K562 (cell line): ENCODE measurements around the gene ZKSCAN1. TPM values are rescaled to one million over a fixed set of nuclear protein-coding genes. Genes with fewer than 3 reads are reported as not detected.

ENCODE experiments used
- C11orf30 ChIP-seq: fragments of 450-650 bp; IDR thresholded peaks from 2 replicates; pipeline ENCODE4 v1.6.1; 2016; ENCODE audit warnings: low read depth, mild to moderate bottlenecking
- ESRRA ChIP-seq: fragments of 450-650 bp; IDR thresholded peaks from 2 replicates; pipeline ENCODE4 v1.6.1; 2014; ENCODE audit warnings: low read depth, mild to moderate bottlenecking, moderate library complexity, borderline replicate concordance
- FOXK2 ChIP-seq, 2 experiments: fragments of 450-650 bp; IDR thresholded peaks in 1 of 2; conservative IDR thresholded peaks in 1 of 2; 2 replicates each; pipeline ENCODE4 v1.6.1; 2016; ENCODE audit warnings: low read depth in 2 of 2, mild to moderate bottlenecking in 1 of 2
- HNRNPLL ChIP-seq: fragments of 200-400 bp; formaldehyde crosslinking; IDR thresholded peaks from 2 replicates; pipeline ENCODE4 v1.6.1; 2017; ENCODE audit warnings: low read length, low read depth, mild to moderate bottlenecking; ENCODE audit not compliant: poor library complexity, severe bottlenecking
- NCOR1 ChIP-seq: fragments of 450-650 bp; IDR thresholded peaks from 2 replicates; pipeline ENCODE4 v1.6.1; 2016; ENCODE audit warnings: mild to moderate bottlenecking, moderate library complexity
- PATZ1 ChIP-seq: fragments of 250-450 bp; sonication (Bioruptor Pico); IDR thresholded peaks from 2 replicates; pipeline ENCODE4 v1.5.0; 2020; ENCODE audit warnings: mild to moderate bottlenecking, borderline replicate concordance
- PTRF ChIP-seq: fragments of 450-650 bp; IDR thresholded peaks from 2 replicates; pipeline ENCODE4 v1.6.1; 2016; ENCODE audit warnings: mild to moderate bottlenecking, missing genetic modification characterization, missing compliant biosample characterization
- RBM25 ChIP-seq: fragments of 200-400 bp; formaldehyde crosslinking; IDR thresholded peaks from 2 replicates; pipeline ENCODE4 v1.6.1; 2018; ENCODE audit warnings: low read length, low read depth, moderate library complexity; ENCODE audit not compliant: severe bottlenecking
- SIX5 ChIP-seq, 2 experiments: IDR thresholded peaks; 2 replicates each; pipeline ENCODE4 v1.6.1; 2011; ENCODE audit warnings: low read length in 2 of 2, borderline replicate concordance in 1 of 2, low read depth in 1 of 2, mild to moderate bottlenecking in 1 of 2, moderate library complexity in 1 of 2; ENCODE audit not compliant: insufficient read depth in 1 of 2
- SUPT5H ChIP-seq: fragments of 450-650 bp; IDR thresholded peaks from 2 replicates; pipeline ENCODE4 v1.6.1; 2016
- TCF15 ChIP-seq: fragments of 250-450 bp; sonication (Bioruptor Pico); IDR thresholded peaks from 2 replicates; pipeline ENCODE4 v1.8.0; 2022; ENCODE audit warnings: moderate library complexity, mild to moderate bottlenecking, inconsistent platforms
- TCF3 ChIP-seq: sonication (generic); formaldehyde crosslinking; IDR thresholded peaks from 2 replicates; pipeline ENCODE4 v1.4.0; 2020; ENCODE audit warnings: mild to moderate bottlenecking, missing genetic modification reagents
- ZBTB11 ChIP-seq, 3 experiments: fragments of 200-800 bp in 1 of 3; fragments of 250-450 bp in 1 of 3; fragments of 450-650 bp in 1 of 3; sonication (Bioruptor Pico) in 1 of 3; sonication (Bioruptor generic) in 1 of 3; formaldehyde crosslinking in 1 of 3; IDR thresholded peaks; 2 replicates each; pipeline versions ENCODE4 v1.6.1 to v1.8.0; 2016 to 2022; ENCODE audit warnings: mild to moderate bottlenecking in 2 of 3, missing genetic modification characterization in 2 of 3, missing compliant biosample characterization in 1 of 3, moderate library complexity in 1 of 3
- ZBTB33 ChIP-seq: sonication (generic); formaldehyde crosslinking; IDR thresholded peaks from 2 replicates; pipeline ENCODE4 v1.8.1; 2023; ENCODE audit warnings: mild to moderate bottlenecking, missing genetic modification reagents
- ZFPM2 ChIP-seq: fragments of 250-450 bp; sonication (Bioruptor Pico); IDR thresholded peaks from 2 replicates; pipeline ENCODE4 v1.5.1; 2022; ENCODE audit warnings: mild to moderate bottlenecking
- ZNF41 ChIP-seq: fragments of 250-450 bp; sonication (Bioruptor Pico); conservative IDR thresholded peaks from 2 replicates; pipeline ENCODE4 v1.4.0; 2020; ENCODE audit warnings: mild to moderate bottlenecking
- polyA plus RNA-seq, 8 experiments: library from polyadenylated mRNA; depleted of rRNA in 4 of 8; stranded (reverse) in 5 of 8; unstranded in 3 of 8; fragments of >200 nt; fragmentation: Nextera tagmentation in 2 of 8; fragmentation: Illumina TruSeq in 1 of 8; extraction: Ambion mirVana in 2 of 8; extraction: Trizol in 1 of 8; gene quantifications; 2 replicates each; pipeline versions ENCODE4 v1.2.1 to v1.2.3, GENCODE V29; 2011 to 2014; ENCODE audit warnings: inconsistent platforms in 1 of 8, missing spikeins in 1 of 8
- total RNA-seq, 7 experiments: library from RNA; depleted of rRNA in 6 of 7; stranded (reverse); fragments of >200 nt in 6 of 7; fragmentation: Illumina TruSeq in 2 of 7; extraction: Trizol in 2 of 7; gene quantifications; 2 replicates each; pipeline versions ENCODE4 v1.2.1 to v1.2.3, GENCODE V29; 2011 to 2021; ENCODE audit warnings: low replicate concordance in 1 of 7

The ZKSCAN1 gene
- total and polyA plus RNA-seq, 9 of the 15 experiments (the other 6 are each of a cell fraction or from before 2014, with no cell fraction given), result 5.3 to 43.0 (median 23.2) TPM

- TF ChIP-seq ZBTB11 (CRISPR knock-in tag; IDR thresholded peaks at IDR 0.05), result peak in 2 of 3 experiments; percentile 66 to 87; a peak in 5 of 6 replicates
- TF ChIP-seq SUPT5H, result peak; percentile 93
- no peak; a peak in 1 of 4 replicates for TF ChIP-seq SIX5 (IDR thresholded peaks at IDR 0.05; ENCODE audit: borderline replicate concordance in 1 of 2, insufficient read depth in 1 of 2, low read depth in 1 of 2, low read length in 2 of 2)
- TF ChIP-seq TCF3 (CRISPR knock-in tag), result peak; percentile 47
- TF ChIP-seq C11orf30, result peak; percentile 98
- no peak for TF ChIP-seq NCOR1
- peak; percentile 83; the same call in 1 of the 2 replicates for TF ChIP-seq ZBTB33 (CRISPR knock-in tag)
- peak in 1 of 2 experiments; percentile 46; a peak in 1 of 4 replicates for TF ChIP-seq FOXK2 (conservative IDR thresholded peaks at IDR 0.05 in 1 of 2, IDR thresholded peaks at IDR 0.05 in 1 of 2; ENCODE audit: low read depth in 2 of 2)
- TF ChIP-seq PTRF (tag), result no peak
- TF ChIP-seq HNRNPLL, result peak; percentile 48
- TF ChIP-seq ZNF41 (CRISPR knock-in tag), result 0 out of 2 replicates have a peak, but pooled peaks have one; percentile 21
- TF ChIP-seq ESRRA, result peak; percentile 82; the same call in 1 of the 2 replicates
- 0 out of 2 replicates have a peak, but pooled peaks have one; percentile 22 for TF ChIP-seq TCF15 (CRISPR knock-in tag)
- no peak for TF ChIP-seq RBM25
- TF ChIP-seq PATZ1 (CRISPR knock-in tag), result peak; percentile 23; the same call in 1 of the 2 replicates
- no peak for TF ChIP-seq ZFPM2 (CRISPR knock-in tag)
Measured at GRCh38 chr7:100049441-100050291, 34.3 kb downstream of the ZKSCAN1 start, which contains the start of gene ZSCAN21 (continued).
